ENCODE results near the gene ADARB1. TPM values are rescaled to one million over a fixed set of nuclear protein-coding genes. Genes with fewer than 3 reads are reported as not detected.

Gene ADARB1
- total RNA-seq, 1 experiment from 2014 or later, result 12.1 TPM

- Histone ChIP-seq H3K9me3 (ENCODE audit: insufficient read depth, low read depth) (no peaks in the 10 kb centered on the region), H3K9me2 (ENCODE audit: insufficient read depth) (no peaks in the 10 kb centered on the region), H3F3A (ENCODE audit: insufficient read depth, low read depth) (no peaks in the 10 kb centered on the region), H3K27ac (no peak overlapping the region), H3K79me2 (ENCODE audit: low read depth) (no peaks in the 10 kb centered on the region), H3K4me1 (replicated peaks; ENCODE audit: insufficient read depth) (no peaks in the 10 kb centered on the region), H3K4me3 (no peak overlapping the region), H3K36me3 (ENCODE audit: low read depth) (no peaks in the 10 kb centered on the region), H3K27me3 (ENCODE audit: insufficient read depth, low read depth) (peaks cover 13% of the 10 kb centered on the region), H2AFZ (no peak overlapping the region), H4K20me1 (ENCODE audit: insufficient read depth) (no peaks in the 10 kb centered on the region), H3K4me2 (no peak overlapping the region)
- TF ChIP-seq CTCF (conservative IDR thresholded peaks at IDR 0.05), result no peak
- TF ChIP-seq EZH2 (IDR thresholded peaks at IDR 0.05; ENCODE audit: low read depth), result no peak
- CTCF ChIA-PET, result no interaction called here
- BruUV-seq (replicated peaks), result no TSS peak
- intact Hi-C loops (cut with micrococcal nuclease; ENCODE audit: unreplicated experiment), result no loop called here
- POLR2A ChIA-PET (ENCODE audit: unreplicated experiment), result no interaction called here
- DNase-seq, result no peak
Measured at GRCh38 chr21:45056296-45056904, 18.0 kb upstream of the ADARB1 start.

- no peaks in the 10 kb centered on the region for H3F3A ChIP-seq (ENCODE audit: insufficient read depth, low read depth)
- H2AFZ ChIP-seq, result no peak overlapping the region
- no peaks in the 10 kb centered on the region for H3K36me3 ChIP-seq (ENCODE audit: low read depth)
- no peaks in the 10 kb centered on the region for H3K4me1 ChIP-seq (replicated peaks; ENCODE audit: insufficient read depth)
- DNase-seq, result no peak
- no peaks in the 10 kb centered on the region for H3K9me2 ChIP-seq (ENCODE audit: insufficient read depth)
- no peaks in the 10 kb centered on the region for H3K79me2 ChIP-seq (ENCODE audit: low read depth)
- H3K4me3 ChIP-seq, result no peak overlapping the region
- H3K27me3 ChIP-seq (ENCODE audit: insufficient read depth, low read depth), result peaks cover 13% of the 10 kb centered on the region
- intact Hi-C loops (cut with micrococcal nuclease; ENCODE audit: unreplicated experiment), result no loop called here
- H4K20me1 ChIP-seq (ENCODE audit: insufficient read depth), result no peaks in the 10 kb centered on the region
- H3K4me2 ChIP-seq, result no peak overlapping the region
- no peaks in the 10 kb centered on the region for H3K9me3 ChIP-seq (ENCODE audit: insufficient read depth, low read depth)
- no peak overlapping the region for H3K27ac ChIP-seq
- no peak for TF ChIP-seq EZH2 (IDR thresholded peaks at IDR 0.05; ENCODE audit: low read depth)
- no peak for TF ChIP-seq CTCF (conservative IDR thresholded peaks at IDR 0.05)
- BruUV-seq (replicated peaks), result no TSS peak
- ChIA-PET CTCF (no interaction called here), POLR2A (ENCODE audit: unreplicated experiment) (no interaction called here)
Measured at GRCh38 chr21:45056917-45057560, 17.3 kb upstream of the ADARB1 start.

- no peak overlapping the region for H3K27ac ChIP-seq
- no peaks in the 10 kb centered on the region for H3F3A ChIP-seq (ENCODE audit: insufficient read depth, low read depth)
- BruUV-seq (replicated peaks), result no TSS peak
- H2AFZ ChIP-seq, result no peak overlapping the region
- peaks cover 11% of the 10 kb centered on the region for H3K27me3 ChIP-seq (ENCODE audit: insufficient read depth, low read depth)
- intact Hi-C loops (cut with micrococcal nuclease; ENCODE audit: unreplicated experiment), result no loop called here
- no peak for DNase-seq
- no peaks in the 10 kb centered on the region for H3K36me3 ChIP-seq (ENCODE audit: low read depth)
- no peaks in the 10 kb centered on the region for H3K9me2 ChIP-seq (ENCODE audit: insufficient read depth)
- H3K4me1 ChIP-seq (replicated peaks; ENCODE audit: insufficient read depth), result no peaks in the 10 kb centered on the region
- POLR2A ChIA-PET (ENCODE audit: unreplicated experiment), result no interaction called here
- H3K4me3 ChIP-seq, result no peak overlapping the region
- CTCF ChIA-PET, result no interaction called here
- TF ChIP-seq CTCF (conservative IDR thresholded peaks at IDR 0.05) (no peak), EZH2 (IDR thresholded peaks at IDR 0.05; ENCODE audit: low read depth) (no peak)
- no peak overlapping the region for H3K4me2 ChIP-seq
- no peaks in the 10 kb centered on the region for H4K20me1 ChIP-seq (ENCODE audit: insufficient read depth)
- H3K9me3 ChIP-seq (ENCODE audit: insufficient read depth, low read depth), result no peaks in the 10 kb centered on the region
- no peaks in the 10 kb centered on the region for H3K79me2 ChIP-seq (ENCODE audit: low read depth)
Measured at GRCh38 chr21:45057886-45058285, 16.5 kb upstream of the ADARB1 start.
